GM11168 (cell line): ENCODE measurements around the gene SLC13A2.

ENCODE experiments used
- in situ Hi-C: fragments of 300-500 bp; cut with MboI; formaldehyde crosslinking; loops from one replicate; pipeline ENCODE4 v1.12.0; 2022; ENCODE audit warnings: low sequenced_read_pairs; ENCODE audit not compliant: unreplicated experiment

The SLC13A2 gene

GRCh38 chr17:28530250-28530649 lies 56.8 kb downstream of the SLC13A2 start:
- in situ Hi-C loops, result no loop called here

GRCh38 chr17:28530926-28531325 lies 57.5 kb downstream of the SLC13A2 start:
- in situ Hi-C loops, result no loop called here

- in situ Hi-C loops, result no loop called here
Measured at GRCh38 chr17:28532050-28532960, 58.9 kb downstream of the SLC13A2 start.

- in situ Hi-C loops, result no loop called here
Measured at GRCh38 chr17:28533091-28533807, 59.8 kb downstream of the SLC13A2 start.

- in situ Hi-C loops, result no loop called here
Measured at GRCh38 chr17:28534740-28535375, 61.4 kb downstream of the SLC13A2 start.

- in situ Hi-C loops, result no loop called here
Measured at GRCh38 chr17:28536532-28537218, 63.2 kb downstream of the SLC13A2 start.

- in situ Hi-C loops, result no loop called here
Measured at GRCh38 chr17:28537219-28537610, 63.8 kb downstream of the SLC13A2 start.

GRCh38 chr17:28538296-28538895 lies 65.0 kb downstream of the SLC13A2 start:
- in situ Hi-C loops, result no loop called here

- in situ Hi-C loops, result loop anchor here (10.0 kb wide), 1 partner anchor 45 kb away; no protein-coding TSS in a partner anchor
Measured at GRCh38 chr17:28540231-28540630, 66.8 kb downstream of the SLC13A2 start.

- in situ Hi-C loops, result loop anchor here (10.0 kb wide), 1 partner anchor 47 kb away; no protein-coding TSS in a partner anchor
Measured at GRCh38 chr17:28541439-28541838, 68.0 kb downstream of the SLC13A2 start.

- in situ Hi-C loops, result loop anchor here (5.0 to 10.0 kb wide), 2 partner anchors 32 to 50 kb away; no protein-coding TSS in a partner anchor
Measured at GRCh38 chr17:28544402-28545140, 71.1 kb downstream of the SLC13A2 start.

- in situ Hi-C loops, result loop anchor here (5.0 to 10.0 kb wide), 2 partner anchors 33 to 50 kb away; no protein-coding TSS in a partner anchor
Measured at GRCh38 chr17:28545141-28545503, 71.7 kb downstream of the SLC13A2 start.

- in situ Hi-C loops, result loop anchor here (5.0 to 10.0 kb wide), 2 partner anchors 34 to 51 kb away; no protein-coding TSS in a partner anchor
Measured at GRCh38 chr17:28545787-28546415, 72.5 kb downstream of the SLC13A2 start.

GRCh38 chr17:28547096-28547622 lies 73.7 kb downstream of the SLC13A2 start:
- in situ Hi-C loops, result loop anchor here (5.0 to 10.0 kb wide), 2 partner anchors 35 to 52 kb away; no protein-coding TSS in a partner anchor
